Measurements from ENCODE around the gene HSF2BP. TPM values are rescaled to one million over a fixed set of nuclear protein-coding genes. Genes with fewer than 3 reads are reported as not detected.
"Not testable (repeated sequence)": the region's sequence is repeated elsewhere in the genome, so short reads cannot be mapped to it uniquely, and the experiment has no call there.

HSF2BP gene
- total RNA-seq, 2 experiments from 2014 or later, result 0.21 to 0.47 TPM

DNA sequence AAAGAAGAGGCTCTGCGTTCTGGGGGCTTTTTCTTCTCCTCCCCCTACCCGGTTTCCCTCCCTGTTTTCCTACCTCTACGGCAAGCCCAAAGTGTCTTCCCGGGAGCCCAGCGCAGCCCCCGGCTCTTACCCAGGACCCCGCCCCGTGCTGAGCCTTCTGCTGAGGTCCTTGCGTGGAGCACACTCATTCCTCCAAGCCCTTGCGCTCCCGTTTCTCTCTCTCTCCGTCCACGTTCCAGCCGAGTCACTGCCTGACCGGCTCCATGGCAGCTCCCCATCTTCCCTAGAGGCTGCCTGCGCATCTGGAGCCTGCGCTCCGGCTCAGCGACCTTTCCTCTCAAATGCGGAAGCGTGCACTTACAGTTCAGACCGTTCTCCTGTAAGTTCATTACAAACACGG lies 34.7 kb upstream of the HSF2BP start:
- Mint-ChIP-seq H3K27ac (no peak overlapping the region), H3K27me3 (no peaks in the 10 kb centered on the region), H3K36me3 (peaks cover 25% of the 10 kb centered on the region), H3K9me3 (ENCODE audit: low read depth) (no peaks in the 10 kb centered on the region), H3K4me3 (no peak overlapping the region), H3K4me1 (no peaks in the 10 kb centered on the region)
- DNase-seq (no peak), ATAC-seq (no peak)
- CTCF ChIA-PET, result no interaction called here

- H3K9me3 Mint-ChIP-seq (ENCODE audit: low read depth), result no peaks in the 10 kb centered on the region
- DNase-seq (no peak), ATAC-seq (no peak)
- H3K36me3 Mint-ChIP-seq, result peaks cover 27% of the 10 kb centered on the region
- H3K27ac Mint-ChIP-seq, result no peak overlapping the region
- CTCF ChIA-PET, result no interaction called here
- no peak overlapping the region for H3K4me3 Mint-ChIP-seq
- H3K4me1 Mint-ChIP-seq, result no peaks in the 10 kb centered on the region
- H3K27me3 Mint-ChIP-seq, result no peaks in the 10 kb centered on the region
Observed at GRCh38 chr21:43692949-43693348, 33.7 kb upstream of the HSF2BP start.

GRCh38 chr21:43691801-43692200 lies 32.5 kb upstream of the HSF2BP start:
- H3K27me3 Mint-ChIP-seq, result no peaks in the 10 kb centered on the region
- no peak for ATAC-seq
- no peak for DNase-seq
- H3K9me3 Mint-ChIP-seq (ENCODE audit: low read depth), result no peaks in the 10 kb centered on the region
- H3K4me3 Mint-ChIP-seq, result no peak overlapping the region
- no peaks in the 10 kb centered on the region for H3K4me1 Mint-ChIP-seq
- H3K27ac Mint-ChIP-seq, result no peak overlapping the region
- CTCF ChIA-PET, result no interaction called here
- peaks cover 32% of the 10 kb centered on the region for H3K36me3 Mint-ChIP-seq

- ATAC-seq (no peak), DNase-seq (no peak)
- no peaks in the 10 kb centered on the region for H3K9me3 Mint-ChIP-seq (ENCODE audit: low read depth)
- CTCF ChIA-PET, result no interaction called here
- H3K27ac Mint-ChIP-seq, result no peak overlapping the region
- H3K27me3 Mint-ChIP-seq, result no peaks in the 10 kb centered on the region
- no peak overlapping the region for H3K4me3 Mint-ChIP-seq
- H3K36me3 Mint-ChIP-seq, result peaks cover 38% of the 10 kb centered on the region
- H3K4me1 Mint-ChIP-seq, result no peaks in the 10 kb centered on the region
Observed at GRCh38 chr21:43691086-43691795, 32.0 kb upstream of the HSF2BP start.

GRCh38 chr21:43690346-43690745 lies 31.1 kb upstream of the HSF2BP start:
- ATAC-seq (no peak), DNase-seq (no peak)
- Mint-ChIP-seq H3K36me3 (peaks cover 39% of the 10 kb centered on the region), H3K27ac (no peak overlapping the region), H3K4me1 (no peaks in the 10 kb centered on the region), H3K4me3 (no peak overlapping the region), H3K9me3 (ENCODE audit: low read depth) (no peaks in the 10 kb centered on the region), H3K27me3 (no peaks in the 10 kb centered on the region)
- CTCF ChIA-PET, result no interaction called here

DNA sequence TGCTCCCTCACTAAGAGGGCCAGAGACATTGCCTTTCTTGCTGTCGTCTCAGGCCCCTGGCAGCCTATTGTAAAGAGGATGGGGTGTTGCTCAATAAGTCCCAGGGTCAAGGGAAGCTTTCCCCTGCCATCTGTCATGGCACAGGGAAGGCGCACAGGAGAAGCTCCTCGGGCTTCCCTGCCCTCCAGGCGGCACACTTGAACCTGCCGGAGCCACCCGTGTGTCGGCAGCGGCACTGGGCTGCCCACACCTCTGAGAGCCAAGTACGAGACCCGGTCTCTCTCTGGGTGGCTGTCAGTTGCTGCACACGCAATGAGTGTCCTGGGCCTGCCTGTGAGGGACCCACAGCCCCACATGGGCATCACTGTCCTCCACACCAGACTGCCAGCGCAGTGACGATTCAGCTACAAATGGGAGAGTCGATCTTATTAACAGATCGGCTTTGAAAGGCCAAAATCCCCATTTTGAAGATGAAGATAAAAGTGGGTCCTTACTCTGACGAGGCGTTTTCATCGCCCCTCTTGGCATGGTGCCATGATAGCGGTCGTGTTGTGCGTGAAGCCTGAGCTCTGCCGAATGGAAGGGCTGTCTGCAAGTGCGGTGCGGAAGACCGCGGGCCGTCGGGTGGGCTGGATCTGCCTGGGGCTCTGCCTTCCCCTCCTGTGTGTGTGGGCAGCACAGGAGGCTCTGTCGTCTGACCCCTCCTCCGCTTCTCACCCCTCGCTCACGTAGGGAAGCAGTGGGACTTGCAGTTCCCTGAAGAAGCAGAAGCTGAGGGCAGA lies 30.5 kb upstream of the HSF2BP start:
- DNase-seq (no peak), ATAC-seq (no peak)
- H3K27me3 Mint-ChIP-seq, result no peaks in the 10 kb centered on the region
- H3K4me3 Mint-ChIP-seq, result no peak overlapping the region
- H3K36me3 Mint-ChIP-seq, result peaks cover 42% of the 10 kb centered on the region
- CTCF ChIA-PET, result no interaction called here
- peaks cover 2% of the 10 kb centered on the region for H3K4me1 Mint-ChIP-seq
- H3K9me3 Mint-ChIP-seq (ENCODE audit: low read depth), result no peaks in the 10 kb centered on the region
- no peak overlapping the region for H3K27ac Mint-ChIP-seq

- H3K36me3 Mint-ChIP-seq, result peaks cover 45% of the 10 kb centered on the region
- H3K9me3 Mint-ChIP-seq (ENCODE audit: low read depth), result no peaks in the 10 kb centered on the region
- DNase-seq, result no peak
- peaks cover 9% of the 10 kb centered on the region for H3K4me1 Mint-ChIP-seq
- H3K27me3 Mint-ChIP-seq, result no peaks in the 10 kb centered on the region
- no peak overlapping the region for H3K4me3 Mint-ChIP-seq
- CTCF ChIA-PET, result no interaction called here
- no peak for ATAC-seq
- H3K27ac Mint-ChIP-seq, result no peak overlapping the region
Observed at GRCh38 chr21:43688906-43689305, 29.6 kb upstream of the HSF2BP start.

GRCh38 chr21:43687566-43688399 lies 28.5 kb upstream of the HSF2BP start:
- Mint-ChIP-seq H3K4me1 (peaks cover 14% of the 10 kb centered on the region), H3K27me3 (no peaks in the 10 kb centered on the region), H3K36me3 (peaks cover 48% of the 10 kb centered on the region), H3K4me3 (no peak overlapping the region), H3K9me3 (ENCODE audit: low read depth) (no peaks in the 10 kb centered on the region), H3K27ac (no peak overlapping the region)
- no peak for DNase-seq
- no peak for ATAC-seq
- CTCF ChIA-PET, result no interaction called here

DNA sequence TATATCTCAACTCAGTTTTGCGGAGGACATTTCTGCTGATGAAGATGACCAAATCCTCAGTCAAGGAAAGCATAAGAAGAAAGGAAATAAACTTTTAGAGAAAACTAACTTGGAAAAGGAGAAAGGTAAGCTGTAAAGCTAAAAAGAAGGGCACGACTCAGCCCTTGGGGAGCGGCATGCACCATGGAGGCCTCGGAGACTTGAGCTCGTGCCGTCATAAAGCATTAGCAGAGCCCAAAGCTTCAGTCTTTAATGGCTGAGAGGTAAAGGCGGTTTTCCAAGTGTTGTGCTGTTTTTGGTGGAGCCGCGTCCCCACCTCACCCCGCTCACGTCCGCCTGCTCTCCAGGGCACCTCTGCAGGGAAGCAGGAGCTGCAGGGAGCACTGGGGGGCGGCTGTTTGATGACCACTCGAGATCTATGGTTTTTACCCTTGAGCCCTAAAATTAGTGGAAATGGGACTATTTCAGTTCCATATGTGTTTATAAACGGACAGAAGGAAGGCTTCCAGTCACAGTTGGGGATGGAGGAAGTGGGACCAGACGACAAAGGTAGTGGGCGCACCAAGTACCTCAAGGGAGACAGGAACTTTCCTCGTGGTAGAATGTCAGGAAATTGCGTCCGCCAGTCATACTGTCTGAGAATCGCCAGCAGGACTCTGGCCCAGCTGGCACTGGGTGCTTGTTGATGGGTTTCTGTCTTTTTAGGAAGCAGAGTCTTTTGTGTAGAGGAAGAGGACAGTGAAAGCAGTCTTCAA lies 27.7 kb upstream of the HSF2BP start:
- Mint-ChIP-seq H3K27me3 (no peaks in the 10 kb centered on the region), H3K9me3 (ENCODE audit: low read depth) (no peaks in the 10 kb centered on the region), H3K4me1 (peaks cover 14% of the 10 kb centered on the region), H3K27ac (no peak overlapping the region), H3K4me3 (no peak overlapping the region), H3K36me3 (peaks cover 52% of the 10 kb centered on the region)
- ATAC-seq (no peak), DNase-seq (no peak)
- CTCF ChIA-PET, result no interaction called here

DNA sequence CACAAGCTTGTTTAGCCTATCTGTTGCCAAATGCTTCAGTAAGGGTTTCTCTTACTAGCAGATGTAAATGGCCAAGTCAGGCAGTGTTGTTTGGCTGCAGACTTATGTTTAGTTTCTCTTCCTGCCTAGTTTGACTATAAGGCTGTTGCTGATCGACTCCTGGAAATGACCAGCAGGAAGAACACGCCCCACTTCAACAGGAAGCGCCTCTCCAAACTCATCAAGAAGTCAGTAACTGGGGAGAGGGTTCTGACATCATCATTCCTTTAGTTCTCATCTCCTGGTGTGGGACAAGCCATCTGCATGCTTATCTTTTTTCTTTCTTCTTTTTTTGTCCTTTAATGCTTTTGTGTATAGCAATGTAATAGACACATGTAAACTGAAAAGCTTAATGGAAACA lies 25.1 kb upstream of the HSF2BP start:
- H3K27me3 Mint-ChIP-seq, result no peaks in the 10 kb centered on the region
- CTCF ChIA-PET, result interaction anchor here (1.7 kb wide), 1 partner anchor 44 kb away, joined by 4 read pairs; no protein-coding TSS in a partner anchor
- no peaks in the 10 kb centered on the region for H3K9me3 Mint-ChIP-seq (ENCODE audit: low read depth)
- H3K4me3 Mint-ChIP-seq, result no peak overlapping the region
- peak overlapping the region; percentile 78 for H3K27ac Mint-ChIP-seq
- ATAC-seq (peak; percentile 45), DNase-seq (no peak)
- peaks cover 52% of the 10 kb centered on the region for H3K36me3 Mint-ChIP-seq
- peaks cover 14% of the 10 kb centered on the region for H3K4me1 Mint-ChIP-seq

DNA sequence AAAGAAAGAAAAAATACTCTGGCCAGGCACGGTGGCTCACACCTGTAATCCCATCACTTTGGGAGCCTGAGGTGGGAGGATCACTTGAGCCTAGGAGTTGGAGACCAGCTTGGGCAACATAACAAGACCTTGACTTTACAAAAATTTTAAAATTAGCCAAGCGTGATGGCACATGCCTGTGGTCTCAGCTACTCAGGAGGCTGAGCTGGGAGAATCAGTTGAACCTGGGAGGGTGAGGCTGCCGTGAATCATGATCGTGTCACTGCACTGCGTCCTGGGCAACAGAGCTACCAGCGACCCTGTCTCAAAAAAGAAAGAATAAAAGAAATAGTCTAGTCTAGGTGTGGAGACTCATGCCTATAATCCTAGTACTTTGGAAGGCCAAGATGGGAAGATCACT lies 22.4 kb upstream of the HSF2BP start:
- DNase-seq (no peak), ATAC-seq (no peak)
- Mint-ChIP-seq H3K4me3 (no peak overlapping the region), H3K27me3 (no peaks in the 10 kb centered on the region), H3K27ac (no peak overlapping the region), H3K36me3 (peaks cover 63% of the 10 kb centered on the region), H3K4me1 (peaks cover 20% of the 10 kb centered on the region), H3K9me3 (ENCODE audit: low read depth) (no peaks in the 10 kb centered on the region)
- CTCF ChIA-PET, result no interaction called here

DNA sequence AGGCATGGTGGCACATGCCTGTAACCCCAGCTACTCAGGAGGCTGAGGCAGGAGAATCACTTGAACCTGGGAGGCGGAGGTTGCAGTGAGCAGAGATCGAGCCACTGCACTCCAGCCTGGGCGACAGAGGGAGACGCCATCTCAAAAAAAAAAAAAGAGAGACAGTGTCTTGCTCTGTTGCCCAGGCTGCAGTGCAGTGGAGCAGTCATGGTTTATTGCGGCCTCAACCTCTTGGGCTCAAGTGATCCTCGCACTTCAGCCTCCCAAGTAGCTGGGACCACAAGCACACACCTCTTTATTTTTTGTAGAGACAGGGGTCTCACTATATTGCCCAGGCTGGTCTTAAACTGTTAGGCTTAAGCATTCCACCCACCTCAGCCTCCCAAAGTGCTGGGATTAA lies 21.1 kb upstream of the HSF2BP start:
- ATAC-seq; H3K4me3 Mint-ChIP-seq; H3K9me3 Mint-ChIP-seq (ENCODE audit: low read depth); DNase-seq; H3K27ac Mint-ChIP-seq; CTCF ChIA-PET; H3K27me3 Mint-ChIP-seq: not testable (repeated sequence)
- Mint-ChIP-seq H3K4me1 (peaks cover 20% of the 10 kb centered on the region), H3K36me3 (peaks cover 60% of the 10 kb centered on the region)

GRCh38 chr21:43679951-43680350 lies 20.7 kb upstream of the HSF2BP start:
- CTCF ChIA-PET, result no interaction called here
- DNase-seq (no peak), ATAC-seq (no peak)
- H3K9me3 Mint-ChIP-seq (ENCODE audit: low read depth), result no peaks in the 10 kb centered on the region
- peaks cover 20% of the 10 kb centered on the region for H3K4me1 Mint-ChIP-seq
- no peaks in the 10 kb centered on the region for H3K27me3 Mint-ChIP-seq
- H3K27ac Mint-ChIP-seq, result peak overlapping the region; percentile 1
- peaks cover 59% of the 10 kb centered on the region for H3K36me3 Mint-ChIP-seq
- no peak overlapping the region for H3K4me3 Mint-ChIP-seq

Data from activated CD8-positive, alpha-beta memory T cell treated with anti-CD3 and anti-CD28 coated beads, Interleukin-2, amount 10 ng/mL, durations not matched to agents 7 days and 5 days (primary cell).